Testis (tissue), 3 donors: ENCODE results near the gene C11orf98. TPM values are rescaled to one million over a fixed set of nuclear protein-coding genes. Genes with fewer than 3 reads are reported as not detected.

Source experiments
- DNase-seq: peaks from one replicate; pipeline ENCODE4 v3.0.0-alpha.2; 2019
- H3K27ac ChIP-seq, 2 donors: fragments of 200-600 bp; sonication (generic); one replicate each; pipeline ENCODE4 v1.5.1; 2019
- H3K27me3 ChIP-seq: fragments of 200-600 bp; sonication (generic); one replicate; pipeline ENCODE4 v1.5.1; 2019
- H3K36me3 ChIP-seq: fragments of 200-600 bp; sonication (generic); one replicate; pipeline ENCODE4 v1.5.1; 2017; ENCODE audit warnings: low read depth; ENCODE audit errors: missing control alignments
- H3K4me1 ChIP-seq: fragments of 200-600 bp; sonication (generic); one replicate; pipeline ENCODE4 v1.5.1; 2019
- H3K4me3 ChIP-seq, 2 donors: fragments of 200-600 bp; sonication (generic); one replicate each; pipeline ENCODE4 v1.5.1; 2017 to 2019
- H3K9me3 ChIP-seq: fragments of 200-600 bp; sonication (generic); one replicate; pipeline ENCODE4 v1.5.1; 2017
- CTCF ChIP-seq, 3 experiments: fragments of 450-650 bp in 2 of 3; fragments of 200-600 bp in 1 of 3; sonication (generic) in 1 of 3; IDR thresholded peaks; one replicate each; pipeline ENCODE4 v1.5.1; 2016 to 2019; ENCODE audit warnings: antibody characterized with exemption in 3 of 3, mild to moderate bottlenecking in 2 of 3, moderate library complexity in 1 of 3
- POLR2A ChIP-seq: fragments of 450-650 bp; IDR thresholded peaks from one replicate; pipeline ENCODE4 v1.6.1; 2017; ENCODE audit warnings: antibody characterized with exemption, mild to moderate bottlenecking, moderate library complexity
- WGBS, 2 donors: methylation state at CpG; one replicate each; pipeline ENCODE4 v1.1.5; 2018; 5-methylcytosine and 5-hydroxymethylcytosine counted together
- intact Hi-C: fragments of 100-400 bp; cut with DNase I; formaldehyde crosslinking; loops from one replicate; pipeline ENCODE4 v1.15.1; 2023; ENCODE audit warnings: low total_unique reads
- polyA plus RNA-seq: library from polyadenylated mRNA; stranded (reverse); fragments of 350-450 nt; fragmentation: Illumina TruSeq; extraction: RNeasy Lipid Tissue Mini Kit (QIAGEN cat#74804); gene quantifications from one replicate; pipeline ENCODE4 v1.2.3, GENCODE V29; 2014; ENCODE audit warnings: low read depth, low replicate concordance; ENCODE audit not compliant: insufficient read depth
- small RNA-seq, 2 donors: library from RNA; depleted of rRNA; stranded (forward); fragments of <200 nt; gene quantifications; one replicate each; pipeline ENCODE3, GENCODE V24; 2016
- total RNA-seq, 2 donors: library from RNA; depleted of rRNA; stranded (reverse); fragments of >200 nt; gene quantifications; one replicate each; pipeline ENCODE4 v1.2.3, GENCODE V29; 2016

C11orf98 gene
- total and polyA plus RNA-seq, 3 donors from 2014 or later: 39.3 to 100 (median 62.8) TPM

GRCh38 chr11:62614275-62614674 is 50.7 kb downstream of the C11orf98 start:
- DNase-seq: no peak
- intact Hi-C loops: no loop called here
- Histone ChIP-seq H3K27ac (no peak overlapping the region), H3K36me3 (no peaks in the 10 kb centered on the region), H3K27me3 (no peaks in the 10 kb centered on the region), H3K4me1 (peaks cover 24% of the 10 kb centered on the region), H3K9me3 (no peaks in the 10 kb centered on the region), H3K4me3 (no peak overlapping the region)
- WGBS, 2 donors: 77% methylated on average over 8 of the region's 8 CpGs
- TF ChIP-seq POLR2A: no peak
- TF ChIP-seq CTCF (IDR thresholded peaks at IDR 0.05): no peak

- no peak for TF ChIP-seq POLR2A
- no peak for TF ChIP-seq CTCF (IDR thresholded peaks at IDR 0.05)
- Histone ChIP-seq H3K27me3 (no peaks in the 10 kb centered on the region), H3K4me1 (peaks cover 24% of the 10 kb centered on the region), H3K9me3 (no peaks in the 10 kb centered on the region), H3K4me3 (no peak overlapping the region), H3K27ac (peak overlapping the region; percentile 85 to 94), H3K36me3 (no peaks in the 10 kb centered on the region)
- no peak for DNase-seq
- WGBS, 2 donors: 64 to 68% methylated on average over 7 to 13 of the region's 15 CpGs
- intact Hi-C loops: no loop called here
These were observed 51.7 kb downstream of the C11orf98 start for GRCh38 chr11:62613291-62613778.

Small RNA genes lying within 50 kb of the gene (small RNA-seq; reads per million reads assigned to genes)
- 0 reads per million in 2 donors for gene SNORA57

Other genes with a start within 250 kb of the C11orf98 start
- gene SCGB1A1, start 246.2 kb downstream of the C11orf98 start, total RNA-seq: not detected
- not detected for gene SCGB1A1, start 246.2 kb downstream of the C11orf98 start, polyA plus RNA-seq
- gene AHNAK, start 118.4 kb downstream of the C11orf98 start, total RNA-seq: 100 to 1,000 TPM; 137 to 148 TPM
- 95.8 TPM for gene AHNAK, start 118.4 kb downstream of the C11orf98 start, polyA plus RNA-seq
- gene EEF1G, start 91.3 kb downstream of the C11orf98 start, total RNA-seq: 100 to 1,000 TPM; 607 to 868 TPM
- 1,165 TPM for gene EEF1G, start 91.3 kb downstream of the C11orf98 start, polyA plus RNA-seq
- gene TUT1, start 73.7 kb downstream of the C11orf98 start, total RNA-seq: 10 to 100 TPM; 24.3 to 30.0 TPM
- 25.0 TPM for gene TUT1, start 73.7 kb downstream of the C11orf98 start, polyA plus RNA-seq
- gene MTA2, start 63.3 kb downstream of the C11orf98 start, total RNA-seq: 100 to 1,000 TPM in 1 of 2 donors, 10 to 100 TPM in 1; 97.2 to 115 TPM
- gene MTA2, start 63.3 kb downstream of the C11orf98 start, polyA plus RNA-seq: 87.6 TPM
- gene EML3, start 52.4 kb downstream of the C11orf98 start, total RNA-seq: 10 to 100 TPM; 39.3 to 57.8 TPM
- 29.3 TPM for gene EML3, start 52.4 kb downstream of the C11orf98 start, polyA plus RNA-seq
- 1 to 10 TPM; 6.1 to 9.7 TPM for gene ROM1, start 52.0 kb downstream of the C11orf98 start, total RNA-seq
- gene ROM1, start 52.0 kb downstream of the C11orf98 start, polyA plus RNA-seq: 9.0 TPM
- gene B3GAT3, start 43.2 kb downstream of the C11orf98 start, total RNA-seq: 10 to 100 TPM; 66.4 to 69.2 TPM
- 36.6 TPM for gene B3GAT3, start 43.2 kb downstream of the C11orf98 start, polyA plus RNA-seq
- gene GANAB, start 18.6 kb downstream of the C11orf98 start, total RNA-seq: 100 to 1,000 TPM; 152 to 219 TPM
- gene GANAB, start 18.6 kb downstream of the C11orf98 start, polyA plus RNA-seq: 190 TPM
- gene INTS5, start 11.9 kb downstream of the C11orf98 start, total RNA-seq: 10 to 100 TPM; 20.0 to 24.7 TPM
- 12.6 TPM for gene INTS5, start 11.9 kb downstream of the C11orf98 start, polyA plus RNA-seq
- gene CSKMT, start 102 bp upstream of the C11orf98 start, total RNA-seq: 1 to 10 TPM; 2.4 to 3.7 TPM
- gene CSKMT, start 102 bp upstream of the C11orf98 start, polyA plus RNA-seq: 2.0 TPM
- 1 to 10 TPM; 8.0 to 8.1 TPM for gene UQCC3, start 6.5 kb upstream of the C11orf98 start, total RNA-seq
- 4.2 TPM for gene UQCC3, start 6.5 kb upstream of the C11orf98 start, polyA plus RNA-seq
- 10 to 100 TPM in 1 of 2 donors, 1 to 10 TPM in 1; 8.2 to 11.6 TPM for gene LBHD1, start 7.1 kb upstream of the C11orf98 start, total RNA-seq
- gene LBHD1, start 7.1 kb upstream of the C11orf98 start, polyA plus RNA-seq: 11.1 TPM
- 100 to 1,000 TPM; 173 to 190 TPM for gene UBXN1, start 13.9 kb upstream of the C11orf98 start, total RNA-seq
- gene UBXN1, start 13.9 kb upstream of the C11orf98 start, polyA plus RNA-seq: 196 TPM
- 1 to 10 TPM; 4.7 to 5.6 TPM for gene LRRN4CL, start 24.3 kb upstream of the C11orf98 start, total RNA-seq
- 5.0 TPM for gene LRRN4CL, start 24.3 kb upstream of the C11orf98 start, polyA plus RNA-seq
- gene BSCL2, start 42.2 kb upstream of the C11orf98 start, total RNA-seq: 100 to 1,000 TPM; 292 to 525 TPM
- 519 TPM for gene BSCL2, start 42.2 kb upstream of the C11orf98 start, polyA plus RNA-seq
- 1 to 10 TPM; 2.0 to 4.5 TPM for gene GNG3, start 42.5 kb upstream of the C11orf98 start, total RNA-seq
- 11.1 TPM for gene GNG3, start 42.5 kb upstream of the C11orf98 start, polyA plus RNA-seq
- gene HNRNPUL2, start 62.2 kb upstream of the C11orf98 start, total RNA-seq: 10 to 100 TPM; 31.8 to 42.5 TPM
- gene HNRNPUL2, start 62.2 kb upstream of the C11orf98 start, polyA plus RNA-seq: 42.9 TPM
- gene TTC9C, start 63.3 kb upstream of the C11orf98 start, total RNA-seq: 10 to 100 TPM; 34.0 to 39.5 TPM
- gene TTC9C, start 63.3 kb upstream of the C11orf98 start, polyA plus RNA-seq: 41.5 TPM
- gene ZBTB3, start 89.0 kb upstream of the C11orf98 start, total RNA-seq: 10 to 100 TPM; 14.0 to 17.4 TPM
- gene ZBTB3, start 89.0 kb upstream of the C11orf98 start, polyA plus RNA-seq: 6.7 TPM
- 10 to 100 TPM; 48.1 to 71.2 TPM for gene POLR2G, start 96.4 kb upstream of the C11orf98 start, total RNA-seq
- gene POLR2G, start 96.4 kb upstream of the C11orf98 start, polyA plus RNA-seq: 78.6 TPM
- 10 to 100 TPM; 22.4 to 32.0 TPM for gene TAF6L, start 106.2 kb upstream of the C11orf98 start, total RNA-seq
- 13.6 TPM for gene TAF6L, start 106.2 kb upstream of the C11orf98 start, polyA plus RNA-seq
- gene TMEM179B, start 122.2 kb upstream of the C11orf98 start, total RNA-seq: 100 to 1,000 TPM; 119 to 124 TPM
- 87.0 TPM for gene TMEM179B, start 122.2 kb upstream of the C11orf98 start, polyA plus RNA-seq
- 10 to 100 TPM; 24.1 to 25.5 TPM for gene TMEM223, start 126.8 kb upstream of the C11orf98 start, total RNA-seq
- gene TMEM223, start 126.8 kb upstream of the C11orf98 start, polyA plus RNA-seq: 11.5 TPM
- 10 to 100 TPM; 94.6 to 98.7 TPM for gene NXF1, start 140.2 kb upstream of the C11orf98 start, total RNA-seq
- gene NXF1, start 140.2 kb upstream of the C11orf98 start, polyA plus RNA-seq: 88.3 TPM
- gene STX5, start 166.8 kb upstream of the C11orf98 start, total RNA-seq: 10 to 100 TPM; 42.2 to 49.1 TPM
- gene STX5, start 166.8 kb upstream of the C11orf98 start, polyA plus RNA-seq: 55.0 TPM
- 10 to 100 TPM; 18.4 to 38.1 TPM for gene TEX54, start 167.6 kb upstream of the C11orf98 start, total RNA-seq
- 40.7 TPM for gene TEX54, start 167.6 kb upstream of the C11orf98 start, polyA plus RNA-seq
- gene WDR74, start 174.4 kb upstream of the C11orf98 start, total RNA-seq: 10 to 100 TPM; 33.4 to 46.7 TPM
- gene WDR74, start 174.4 kb upstream of the C11orf98 start, polyA plus RNA-seq: 39.0 TPM
- gene SLC3A2, start 215.7 kb upstream of the C11orf98 start, total RNA-seq: 100 to 1,000 TPM; 227 to 271 TPM
- 166 TPM for gene SLC3A2, start 215.7 kb upstream of the C11orf98 start, polyA plus RNA-seq